ENCODE results near the gene PRSS33. TPM values are rescaled to one million over a fixed set of nuclear protein-coding genes. Genes with fewer than 3 reads are reported as not detected.

The PRSS33 gene
- polyA plus RNA-seq, 1 of the 3 experiments (the other 2 are of a cell fraction) = not detected

- Histone ChIP-seq H3K79me2 (ENCODE audit: insufficient read depth) (no peaks in the 10 kb centered on the region), H4K20me1 (ENCODE audit: insufficient read depth) (no peaks in the 10 kb centered on the region), H3K9me2 (no peaks in the 10 kb centered on the region), H3K27ac (ENCODE audit: low read depth in 2 of 2, low read length in 1 of 2) (no peak overlapping the region; a peak in 1 of 4 replicates), H3K4me1 (ENCODE audit: control insufficient read depth in 1 of 2, insufficient read depth in 2 of 2, low read depth in 1 of 2, low read length in 1 of 2) (peaks cover 4 to 6% of the 10 kb centered on the region in 2 experiments; a peak in 1 of 4 replicates), H3F3A (replicated peaks; ENCODE audit: insufficient read depth) (peaks cover 9% of the 10 kb centered on the region), H3K4me3 (ENCODE audit: low read depth in 2 of 2, low read length in 1 of 2) (no peak overlapping the region), H3K36me3 (replicated peaks in 1 of 2; ENCODE audit: control insufficient read depth in 1 of 2, insufficient read depth in 2 of 2, low read length in 1 of 2) (no peaks in the 10 kb centered on the region), H3K27me3 (ENCODE audit: insufficient read depth) (no peaks in the 10 kb centered on the region; the same call in 1 of the 2 replicates), H3K9me3 (no peaks in the 10 kb centered on the region), H3K9ac (no peak overlapping the region), H2AFZ (ENCODE audit: low read depth) (no peak overlapping the region), H3K4me2 (no peak overlapping the region)
- no peak for DNase-seq
- TF ChIP-seq USF2 (IDR thresholded peaks at IDR 0.05; ENCODE audit: borderline replicate concordance, low read depth, low read length) (no peak), PBX3 (IDR thresholded peaks at IDR 0.05) (no peak)
- CTCF ChIA-PET = no interaction called here
- WGBS (ENCODE audit: low lambda C conversion rate) = 63% methylated on average over 3 of the region's 3 CpGs
- POLR2A ChIA-PET = no interaction called here
Measured at GRCh38 chr16:2834968-2835367, 47.6 kb upstream of the PRSS33 start.

- Histone ChIP-seq H3K9me2 (no peaks in the 10 kb centered on the region), H3K4me1 (ENCODE audit: control insufficient read depth in 1 of 2, insufficient read depth in 2 of 2, low read depth in 1 of 2, low read length in 1 of 2) (peaks cover 4 to 15% of the 10 kb centered on the region in 2 experiments; a peak in 1 of 4 replicates), H2AFZ (ENCODE audit: low read depth) (no peak overlapping the region), H3K4me2 (no peak overlapping the region), H3K27me3 (ENCODE audit: insufficient read depth) (no peaks in the 10 kb centered on the region; the same call in 1 of the 2 replicates), H3K79me2 (ENCODE audit: insufficient read depth) (no peaks in the 10 kb centered on the region), H3F3A (replicated peaks; ENCODE audit: insufficient read depth) (peaks cover 9% of the 10 kb centered on the region), H3K4me3 (ENCODE audit: low read depth in 2 of 2, low read length in 1 of 2) (no peak overlapping the region), H3K27ac (ENCODE audit: low read depth in 2 of 2, low read length in 1 of 2) (no peak overlapping the region), H3K36me3 (replicated peaks in 1 of 2; ENCODE audit: control insufficient read depth in 1 of 2, insufficient read depth in 2 of 2, low read length in 1 of 2) (no peaks in the 10 kb centered on the region), H4K20me1 (ENCODE audit: insufficient read depth) (no peaks in the 10 kb centered on the region), H3K9ac (no peak overlapping the region), H3K9me3 (no peaks in the 10 kb centered on the region)
- ChIA-PET POLR2A (no interaction called here), CTCF (no interaction called here)
- TF ChIP-seq RCOR1 (IDR thresholded peaks at IDR 0.05; ENCODE audit: low read length) (no peak), ELF1 (IDR thresholded peaks at IDR 0.05) (no peak)
- DNase-seq = no peak
- WGBS (ENCODE audit: low lambda C conversion rate) = 51% methylated on average over 5 of the region's 7 CpGs
Measured at GRCh38 chr16:2833776-2834175, 46.4 kb upstream of the PRSS33 start.

GRCh38 chr16:2831203-2831602, 43.8 kb upstream of the PRSS33 start:
- no peaks in the 10 kb centered on the region for H4K20me1 ChIP-seq (ENCODE audit: insufficient read depth)
- DNase-seq = no peak
- H3K4me2 ChIP-seq = no peak overlapping the region
- H3K9me3 ChIP-seq = no peaks in the 10 kb centered on the region
- TF ChIP-seq POLR2AphosphoS5 (IDR thresholded peaks at IDR 0.05; ENCODE audit: low read depth, low read length) (no peak), ELF1 (IDR thresholded peaks at IDR 0.05) (no peak), EZH2phosphoT487 (IDR thresholded peaks at IDR 0.05; ENCODE audit: borderline replicate concordance, low read depth) (no peak), REST (IDR thresholded peaks at IDR 0.05; ENCODE audit: low read depth, low read length) (no peak)
- no peaks in the 10 kb centered on the region for H3K79me2 ChIP-seq (ENCODE audit: insufficient read depth)
- peaks cover 9% of the 10 kb centered on the region for H3F3A ChIP-seq (replicated peaks; ENCODE audit: insufficient read depth)
- WGBS (ENCODE audit: low lambda C conversion rate) = 77% methylated on average over 15 of the region's 15 CpGs
- no peaks in the 10 kb centered on the region; the same call in 1 of the 2 replicates for H3K27me3 ChIP-seq (ENCODE audit: insufficient read depth)
- H3K9me2 ChIP-seq = no peaks in the 10 kb centered on the region
- CTCF ChIA-PET = interaction anchor here (1.0 to 2.8 kb wide), 4 partner anchors 9 to 37 kb away, joined by 3 to 16 read pairs (median 5); no protein-coding TSS in a partner anchor
- no peak overlapping the region for H3K9ac ChIP-seq
- H3K4me3 ChIP-seq (ENCODE audit: low read depth in 2 of 2, low read length in 1 of 2) = no peak overlapping the region
- H3K4me1 ChIP-seq (ENCODE audit: control insufficient read depth in 1 of 2, insufficient read depth in 2 of 2, low read depth in 1 of 2, low read length in 1 of 2) = peaks cover 3 to 15% of the 10 kb centered on the region in 2 experiments; a peak in 1 of 4 replicates
- H2AFZ ChIP-seq (ENCODE audit: low read depth) = no peak overlapping the region
- no peaks in the 10 kb centered on the region for H3K36me3 ChIP-seq (replicated peaks in 1 of 2; ENCODE audit: control insufficient read depth in 1 of 2, insufficient read depth in 2 of 2, low read length in 1 of 2)
- POLR2A ChIA-PET = no interaction called here
- H3K27ac ChIP-seq (ENCODE audit: low read depth in 2 of 2, low read length in 1 of 2) = no peak overlapping the region

All from SK-N-SH (cell line).